Measurements from ENCODE around the gene FAM222A.

FAM222A gene

GRCh38 chr12:109713187-109714070 lies at the start of gene FAM222A:
Gene FAM222A, plus strand, starts transcription at chr12:109713825. Its CDS starts 30,322 bp downstream, at chr12:109744147.
- peak; percentile 95 for DNase-seq

- no peak for DNase-seq
Observed at GRCh38 chr12:109664402-109664801, 49.2 kb upstream of the FAM222A start.

- no peak for DNase-seq
Observed at GRCh38 chr12:109666068-109666467, 47.6 kb upstream of the FAM222A start.

GRCh38 chr12:109670731-109671130 lies 42.9 kb upstream of the FAM222A start:
- no peak for DNase-seq

GRCh38 chr12:109671502-109671901 lies 42.1 kb upstream of the FAM222A start:
- no peak for DNase-seq

- no peak for DNase-seq
Observed at GRCh38 chr12:109673379-109673778, 40.2 kb upstream of the FAM222A start.

GRCh38 chr12:109673884-109674283 lies 39.7 kb upstream of the FAM222A start:
- DNase-seq = no peak

- no peak for DNase-seq
Observed at GRCh38 chr12:109675411-109675810, 38.2 kb upstream of the FAM222A start.

- DNase-seq = no peak
Observed at GRCh38 chr12:109677279-109677691, 36.3 kb upstream of the FAM222A start.

- no peak for DNase-seq
Observed at GRCh38 chr12:109678719-109679118, 34.9 kb upstream of the FAM222A start.

GRCh38 chr12:109679501-109680263 lies 33.9 kb upstream of the FAM222A start:
- DNase-seq = no peak

GRCh38 chr12:109680264-109681005 lies 33.2 kb upstream of the FAM222A start:
- DNase-seq = no peak

- DNase-seq = no peak
Observed at GRCh38 chr12:109681986-109682707, 31.5 kb upstream of the FAM222A start.

- no peak for DNase-seq
Observed at GRCh38 chr12:109682708-109683060, 30.9 kb upstream of the FAM222A start.

- DNase-seq = no peak
Observed at GRCh38 chr12:109683316-109683715, 30.3 kb upstream of the FAM222A start.

- no peak for DNase-seq
Observed at GRCh38 chr12:109685574-109686447, 27.8 kb upstream of the FAM222A start.

GRCh38 chr12:109686523-109686922 lies 27.1 kb upstream of the FAM222A start:
- no peak for DNase-seq

GRCh38 chr12:109687250-109687649 lies 26.4 kb upstream of the FAM222A start:
- DNase-seq = no peak

GRCh38 chr12:109689426-109689825 lies 24.2 kb upstream of the FAM222A start:
- no peak for DNase-seq

GRCh38 chr12:109693160-109693559 lies 20.5 kb upstream of the FAM222A start:
- no peak for DNase-seq
